CD4-positive, alpha-beta T cell treated with Interleukin-4 for 4 hours (primary cell): Measurements from ENCODE around the gene ABCC5.

Source experiments
- DNase-seq: peaks from one replicate; pipeline ENCODE4 v3.0.0-alpha.2; 2020

Gene ABCC5

GRCh38 chr3:183918178-183918577 lies 99.5 kb downstream of the ABCC5 start:
- no peak for DNase-seq

- no peak for DNase-seq
These were observed 99.9 kb downstream of the ABCC5 start for GRCh38 chr3:183917776-183918175.

GRCh38 chr3:183914856-183915255 lies 102.8 kb downstream of the ABCC5 start:
- DNase-seq, result no peak

GRCh38 chr3:183913580-183913920 lies 104.1 kb downstream of the ABCC5 start:
- no peak for DNase-seq

GRCh38 chr3:183912895-183913579 lies 104.6 kb downstream of the ABCC5 start:
- DNase-seq, result no peak

GRCh38 chr3:183911763-183912506 lies 105.7 kb downstream of the ABCC5 start:
- no peak for DNase-seq

- no peak for DNase-seq
These were observed 106.6 kb downstream of the ABCC5 start for GRCh38 chr3:183911087-183911486.

- no peak for DNase-seq
These were observed 108.6 kb downstream of the ABCC5 start for GRCh38 chr3:183909030-183909600.

GRCh38 chr3:183907911-183908331 lies 109.8 kb downstream of the ABCC5 start:
- no peak for DNase-seq

GRCh38 chr3:183907176-183907575 lies 110.5 kb downstream of the ABCC5 start:
- DNase-seq, result no peak

GRCh38 chr3:183906234-183906921 lies 111.3 kb downstream of the ABCC5 start:
- DNase-seq, result no peak

- no peak for DNase-seq
These were observed 112.6 kb downstream of the ABCC5 start for GRCh38 chr3:183904833-183905780.

- no peak for DNase-seq
These were observed 119.7 kb downstream of the ABCC5 start for GRCh38 chr3:183898028-183898431.

- no peak for DNase-seq
These were observed 120.1 kb downstream of the ABCC5 start for GRCh38 chr3:183897606-183898005.

- DNase-seq, result no peak
These were observed 121.1 kb downstream of the ABCC5 start for GRCh38 chr3:183896610-183897009.

- DNase-seq, result no peak
These were observed 121.5 kb downstream of the ABCC5 start for GRCh38 chr3:183896184-183896583.

- no peak for DNase-seq
These were observed 121.9 kb downstream of the ABCC5 start for GRCh38 chr3:183895774-183896173.

GRCh38 chr3:183895296-183895695 lies 122.4 kb downstream of the ABCC5 start:
- DNase-seq, result peak; percentile 66

- no peak for DNase-seq
These were observed 125.0 kb downstream of the ABCC5 start for GRCh38 chr3:183892610-183893214.

GRCh38 chr3:183885766-183886165 lies 131.9 kb downstream of the ABCC5 start:
- no peak for DNase-seq

GRCh38 chr3:183884427-183885296 lies 133.0 kb downstream of the ABCC5 start, which contains the start of gene PARL:
Gene PARL (minus strand): TSS chr3:183884880. CDS start chr3:183884846, 34 bp downstream.
- peak; percentile 92 for DNase-seq
